DOHH2 (cell line): Measurements from ENCODE around the gene SEC22A.

Experiments used
- EZH2phosphoT487 ChIP-seq: fragments of 200-600 bp; sonication (generic); IDR thresholded peaks from 2 replicates; pipeline ENCODE4 v1.6.1; 2017; ENCODE audit warnings: borderline replicate concordance, mild to moderate bottlenecking, antibody characterized with exemption, low read length, moderate library complexity, mixed read lengths
- TF ChIP-seq, protein P1 (sequence below): fragments of 200-600 bp; sonication (generic); IDR thresholded peaks from one replicate; pipeline ENCODE4 v1.5.1; 2014; ENCODE audit warnings: antibody characterized with exemption, mild to moderate bottlenecking, low read depth, low read length; ENCODE audit not compliant: poor library complexity, severe bottlenecking

- TF ChIP-seq, protein P1, sequence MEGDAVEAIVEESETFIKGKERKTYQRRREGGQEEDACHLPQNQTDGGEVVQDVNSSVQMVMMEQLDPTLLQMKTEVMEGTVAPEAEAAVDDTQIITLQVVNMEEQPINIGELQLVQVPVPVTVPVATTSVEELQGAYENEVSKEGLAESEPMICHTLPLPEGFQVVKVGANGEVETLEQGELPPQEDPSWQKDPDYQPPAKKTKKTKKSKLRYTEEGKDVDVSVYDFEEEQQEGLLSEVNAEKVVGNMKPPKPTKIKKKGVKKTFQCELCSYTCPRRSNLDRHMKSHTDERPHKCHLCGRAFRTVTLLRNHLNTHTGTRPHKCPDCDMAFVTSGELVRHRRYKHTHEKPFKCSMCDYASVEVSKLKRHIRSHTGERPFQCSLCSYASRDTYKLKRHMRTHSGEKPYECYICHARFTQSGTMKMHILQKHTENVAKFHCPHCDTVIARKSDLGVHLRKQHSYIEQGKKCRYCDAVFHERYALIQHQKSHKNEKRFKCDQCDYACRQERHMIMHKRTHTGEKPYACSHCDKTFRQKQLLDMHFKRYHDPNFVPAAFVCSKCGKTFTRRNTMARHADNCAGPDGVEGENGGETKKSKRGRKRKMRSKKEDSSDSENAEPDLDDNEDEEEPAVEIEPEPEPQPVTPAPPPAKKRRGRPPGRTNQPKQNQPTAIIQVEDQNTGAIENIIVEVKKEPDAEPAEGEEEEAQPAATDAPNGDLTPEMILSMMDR: no peak
- TF ChIP-seq EZH2phosphoT487: no peak
Observed at GRCh38 chr3:123276346-123277006, 74.7 kb downstream of the SEC22A start.
